Right kidney (tissue), 1 donor: ENCODE measurements around the gene FST.

ENCODE experiments used
- DNase-seq: peaks from one replicate; pipeline ENCODE4 v3.0.0-alpha.2; 2016

FST gene

GRCh38 chr5:53472720-53473510 is 7.5 kb upstream of the FST start:
- no peak for DNase-seq

DNA sequence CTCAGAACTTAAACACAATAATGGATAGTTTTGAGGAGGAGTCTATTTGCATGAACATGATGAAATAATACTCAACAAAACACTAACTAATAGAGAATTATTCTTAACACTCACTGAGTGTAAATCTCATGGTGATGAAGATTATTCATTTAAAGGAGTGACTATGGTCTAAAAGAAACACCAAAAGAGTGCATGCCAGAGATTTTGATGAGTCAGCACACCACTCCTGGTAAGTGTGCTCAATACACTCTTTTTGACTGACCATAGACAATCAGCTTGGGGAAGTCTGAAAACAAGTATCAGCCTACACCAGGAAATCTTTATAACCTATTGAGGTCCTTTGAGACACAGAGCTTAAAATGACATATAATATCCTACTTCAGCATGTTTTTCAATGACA is 6.8 kb upstream of the FST start:
- no peak for DNase-seq

DNA sequence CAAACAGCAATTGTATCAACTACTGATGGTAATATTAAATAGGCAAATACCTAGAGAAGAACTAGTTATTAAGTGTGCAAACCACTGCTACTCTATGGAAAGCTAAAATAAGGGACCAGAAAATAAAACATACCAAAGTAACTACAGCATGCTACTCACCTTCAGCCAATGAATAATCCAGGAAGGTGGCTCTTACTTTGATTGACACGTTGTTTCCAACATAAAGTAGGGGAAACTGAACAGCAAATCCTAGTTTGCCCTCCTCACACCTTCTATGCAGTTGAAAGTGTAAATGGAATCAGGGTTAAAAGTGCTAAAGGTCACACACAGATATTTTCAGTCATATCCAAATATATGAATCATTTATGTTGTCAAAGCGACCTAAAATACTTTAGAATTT is 5.1 kb upstream of the FST start:
- no peak for DNase-seq

GRCh38 chr5:53476019-53476418 is 4.4 kb upstream of the FST start:
- DNase-seq, result no peak

- DNase-seq, result no peak
Observed at GRCh38 chr5:53476531-53477480, 3.6 kb upstream of the FST start.

DNA sequence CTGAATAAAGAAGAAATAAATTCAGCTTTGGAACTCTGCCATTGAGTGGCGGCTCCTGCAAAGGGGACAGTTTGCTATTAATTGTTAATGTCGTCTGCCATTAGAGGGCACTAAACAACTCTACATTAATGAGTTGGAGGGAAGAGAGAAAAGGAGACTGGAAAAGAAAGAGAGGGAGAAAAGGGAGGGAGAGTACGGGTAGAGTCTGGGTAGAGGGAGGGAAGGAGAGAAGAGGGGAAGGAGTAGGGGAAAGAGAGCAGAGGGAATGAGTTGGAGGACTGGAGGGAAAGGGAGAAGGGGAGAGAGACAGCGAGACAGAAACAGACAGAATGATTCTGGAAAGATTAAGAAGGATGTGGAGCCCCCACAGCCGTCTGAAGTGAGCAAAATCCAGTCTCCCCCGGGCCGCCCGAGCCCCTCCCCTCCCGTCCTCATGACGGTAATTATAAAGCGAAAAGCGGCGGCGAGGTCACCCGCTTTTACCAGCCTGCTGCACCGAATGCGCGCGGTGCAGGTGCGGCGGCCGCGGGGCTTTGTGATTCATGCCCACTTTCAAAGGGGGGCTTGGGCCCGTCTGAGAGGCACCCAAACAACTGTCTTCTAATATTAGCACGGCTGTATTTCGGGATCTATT is 1.9 kb upstream of the FST start:
- peak; percentile 74 for DNase-seq

DNA sequence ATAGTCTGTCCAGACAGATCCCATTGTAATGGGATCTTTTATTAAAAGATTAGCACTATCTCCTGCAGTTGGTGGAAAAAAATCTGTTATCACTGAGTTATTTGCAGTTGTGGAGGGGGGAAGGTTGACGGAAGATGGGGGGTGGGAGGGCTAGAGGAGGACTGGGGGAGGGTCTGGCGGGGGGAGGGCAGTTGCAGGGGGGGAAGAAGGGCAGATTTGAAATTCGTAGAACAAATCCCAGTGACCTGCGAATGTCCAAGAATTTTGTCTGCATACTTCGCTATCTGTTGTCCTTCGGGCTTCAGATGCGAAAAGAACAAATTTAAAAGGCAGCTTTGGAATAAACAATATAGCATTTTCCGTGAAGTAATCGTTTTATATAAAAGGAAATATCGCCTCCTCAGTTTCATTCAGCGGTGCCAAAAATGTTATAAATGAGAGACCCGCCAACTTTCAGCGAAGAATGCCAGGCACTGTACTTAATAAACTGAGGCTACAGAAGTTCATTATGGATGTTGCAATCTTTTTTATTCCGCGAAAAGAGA is 1.3 kb upstream of the FST start:
- no peak for DNase-seq

DNA sequence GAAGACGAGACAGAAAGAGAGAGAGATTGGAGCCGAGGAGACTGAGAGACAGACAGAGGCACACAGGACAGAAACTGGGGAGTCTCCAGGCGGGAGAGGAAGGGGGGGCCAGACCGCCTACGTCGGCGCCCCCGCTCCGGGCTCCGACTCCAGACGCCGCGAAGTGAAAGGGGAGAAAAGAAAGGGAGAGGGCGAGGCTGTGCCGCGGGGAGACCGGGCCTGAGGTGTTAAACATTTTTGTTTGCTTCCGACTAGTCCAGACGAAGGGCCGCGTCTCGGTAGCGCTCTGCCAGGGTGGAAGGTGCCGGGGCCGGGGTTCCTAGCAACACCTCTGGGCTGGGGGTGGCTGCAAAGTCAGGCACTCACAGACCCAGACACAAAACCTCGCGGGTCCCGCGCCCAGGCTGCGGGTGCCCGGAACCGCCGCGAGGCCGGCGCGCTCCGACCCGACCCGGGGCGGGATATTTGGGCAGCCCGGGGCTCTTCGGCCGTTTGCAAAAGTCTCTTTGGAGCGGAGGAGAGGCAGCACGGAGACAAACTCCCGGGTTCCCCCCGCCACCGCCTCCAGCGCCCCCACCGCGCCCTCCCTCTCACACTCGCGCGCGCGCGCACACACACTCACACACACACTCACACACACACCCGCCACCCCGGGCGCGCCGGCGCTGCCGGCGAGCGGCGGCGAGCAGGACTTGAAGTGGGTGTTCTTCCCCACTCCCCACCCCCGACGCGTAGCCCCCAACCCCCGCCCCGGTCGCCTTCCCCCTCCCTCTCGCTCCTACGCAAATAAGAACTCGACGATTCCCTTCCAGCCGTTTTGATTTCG is 626 bp upstream of the FST start:
- DNase-seq, result peak; percentile 87

DNA sequence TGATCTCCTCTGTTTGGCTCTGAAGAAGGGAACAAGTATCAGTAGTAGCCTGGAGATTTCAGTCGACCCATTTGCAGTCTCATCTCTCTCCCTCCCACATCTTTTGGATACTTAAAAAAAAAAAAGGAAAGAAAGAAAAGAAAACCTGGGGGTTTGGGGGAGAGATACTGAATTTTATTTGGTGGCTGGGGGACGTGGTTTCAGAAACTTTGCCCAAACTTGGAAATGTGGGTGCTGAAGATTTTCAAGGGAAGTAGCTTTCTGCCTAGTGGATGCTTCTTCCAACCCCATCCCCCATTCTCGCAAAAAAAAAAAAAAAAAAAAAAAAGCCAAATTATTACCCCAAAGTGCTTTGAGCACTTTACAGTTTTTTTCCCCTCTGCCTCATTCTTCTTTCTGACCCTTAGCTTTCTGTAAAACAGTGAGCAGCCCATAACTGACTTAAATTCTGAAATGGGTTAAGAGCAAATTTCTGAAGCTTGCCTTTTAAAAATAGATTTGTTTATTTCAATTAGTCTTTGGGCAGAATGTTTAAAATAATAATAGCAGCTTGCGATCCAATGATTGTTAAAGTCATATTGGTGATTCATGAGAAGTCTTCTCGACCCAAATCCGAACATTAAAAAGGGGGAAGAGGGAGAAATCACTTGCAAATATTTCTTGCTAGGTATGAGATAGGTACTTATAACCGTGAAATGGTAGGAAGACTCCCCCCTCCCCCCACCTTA is 894 bp downstream of the FST start:
- DNase-seq, result no peak

DNA sequence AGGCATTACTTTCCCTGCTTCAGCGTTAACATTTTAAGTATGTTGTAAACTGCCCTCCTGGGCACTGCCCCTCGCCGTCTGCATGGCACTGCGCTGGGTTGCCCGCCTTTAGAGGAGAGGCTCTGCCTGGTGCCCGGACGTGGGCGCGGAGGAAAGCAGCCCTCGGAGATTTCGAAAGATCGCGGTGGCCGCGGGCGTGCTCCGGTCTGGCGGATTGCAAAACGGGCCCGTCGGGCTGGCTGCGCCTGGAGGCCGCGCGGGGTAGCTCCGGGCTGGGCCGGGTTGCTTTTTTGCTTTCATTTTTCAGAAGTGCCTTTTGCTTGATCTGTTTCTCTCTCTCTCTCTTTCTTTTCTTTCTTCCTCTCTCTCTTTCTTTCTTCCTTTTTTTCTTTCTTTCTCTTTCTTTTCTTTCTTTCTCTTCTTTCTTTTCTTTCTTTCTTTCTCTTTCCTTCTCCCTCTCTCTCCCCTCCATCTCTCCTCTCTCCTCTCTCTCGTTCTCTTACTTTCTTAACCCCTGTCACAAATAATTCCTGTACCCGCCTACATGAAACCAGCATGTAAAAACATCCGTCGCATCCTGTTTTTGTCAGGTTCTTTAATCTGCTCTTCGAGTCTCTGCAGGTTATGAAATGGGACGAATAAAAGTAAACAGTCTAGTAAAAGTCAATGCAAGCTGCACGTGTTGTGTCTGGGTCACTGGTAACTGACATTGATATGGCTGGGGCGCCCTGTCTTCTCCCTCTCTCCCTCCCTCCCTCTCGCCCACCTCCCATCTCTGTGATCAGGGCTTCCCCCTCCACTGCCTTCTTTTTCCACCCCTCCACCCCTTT is 1.7 kb downstream of the FST start:
- DNase-seq, result peak; percentile 71

DNA sequence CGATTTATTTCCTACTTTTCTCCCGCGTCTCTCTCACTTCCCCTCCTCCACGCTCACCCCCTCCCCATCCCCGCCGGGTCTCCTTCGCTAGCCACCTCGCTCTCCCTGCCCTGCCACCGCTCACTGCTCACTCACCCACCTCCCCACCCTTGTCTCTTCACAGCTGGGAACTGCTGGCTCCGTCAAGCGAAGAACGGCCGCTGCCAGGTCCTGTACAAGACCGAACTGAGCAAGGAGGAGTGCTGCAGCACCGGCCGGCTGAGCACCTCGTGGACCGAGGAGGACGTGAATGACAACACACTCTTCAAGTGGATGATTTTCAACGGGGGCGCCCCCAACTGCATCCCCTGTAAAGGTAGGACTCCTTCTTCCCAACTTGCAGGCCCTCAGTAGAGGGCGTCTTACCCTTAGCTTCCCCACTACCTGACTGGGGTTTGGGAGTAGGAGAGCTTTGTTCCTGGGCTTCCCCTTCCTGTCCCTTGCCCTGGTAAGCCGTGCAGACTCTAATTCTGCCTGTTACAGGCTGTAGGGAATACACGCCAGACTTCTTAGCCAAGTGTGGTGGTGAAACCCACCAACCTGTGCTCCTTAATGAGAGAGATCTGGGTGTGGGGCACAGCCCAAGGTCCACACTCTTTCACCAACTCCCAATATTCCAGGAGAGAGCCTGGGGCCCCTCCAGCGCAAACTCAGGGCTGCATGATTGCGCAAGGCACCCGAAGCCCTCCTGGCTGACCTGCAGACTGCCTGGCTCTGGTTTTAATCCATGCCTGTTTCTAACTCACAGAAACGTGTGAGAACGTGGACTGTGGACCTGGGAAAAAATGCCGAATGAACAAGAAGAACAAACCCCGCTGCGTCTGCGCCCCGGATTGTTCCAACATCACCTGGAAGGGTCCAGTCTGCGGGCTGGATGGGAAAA is 2.5 kb downstream of the FST start:
- peak; percentile 71 for DNase-seq

- no peak for DNase-seq
Observed at GRCh38 chr5:53487436-53487835, 7.0 kb downstream of the FST start.

- no peak for DNase-seq
Observed at GRCh38 chr5:53488195-53488722, 7.8 kb downstream of the FST start.

- DNase-seq, result no peak
Observed at GRCh38 chr5:53490747-53491146, 10.3 kb downstream of the FST start.

DNA sequence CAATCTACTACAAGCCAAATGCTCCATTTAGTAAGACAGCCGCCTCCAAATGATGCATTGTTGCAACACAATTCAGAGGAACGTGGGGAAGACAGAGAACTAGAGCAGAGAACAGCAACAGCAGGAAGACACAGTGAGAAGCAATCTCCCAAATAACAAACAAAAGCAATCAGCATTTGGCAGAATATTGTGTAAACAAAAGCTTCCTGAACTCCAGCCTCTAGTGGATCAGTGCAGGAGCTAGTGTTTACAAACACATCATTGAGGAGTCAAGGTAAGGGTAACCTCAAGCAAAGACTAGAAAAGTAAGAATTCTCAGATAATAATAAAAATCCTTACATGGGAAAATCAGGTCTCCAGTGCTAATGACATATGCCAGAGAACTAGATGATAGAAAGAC is 20.6 kb downstream of the FST start:
- DNase-seq, result no peak

- DNase-seq, result no peak
Observed at GRCh38 chr5:53503562-53504218, 23.3 kb downstream of the FST start.

- no peak for DNase-seq
Observed at GRCh38 chr5:53507013-53507412, 26.6 kb downstream of the FST start.

GRCh38 chr5:53508125-53508524 is 27.7 kb downstream of the FST start:
- DNase-seq, result no peak
